SIG-M5 (cell line): ENCODE results near the gene NUDT9.
"Not testable (repeated sequence)": the region's sequence is repeated elsewhere in the genome, so short reads cannot be mapped to it uniquely, and the experiment has no call there.

Experiments used
- DNase-seq: peaks from one replicate; lab custom pipeline; 2025; lab: John Stamatoyannopoulos, UW

The NUDT9 gene

GRCh38 chr4:87409420-87409939 lies 12.9 kb upstream of the NUDT9 start:
- DNase-seq = no peak

- no peak for DNase-seq
These were observed 12.2 kb upstream of the NUDT9 start for GRCh38 chr4:87410157-87410556.

- no peak for DNase-seq
These were observed 11.7 kb upstream of the NUDT9 start for GRCh38 chr4:87410679-87411078.

GRCh38 chr4:87414816-87415215 lies 7.6 kb upstream of the NUDT9 start:
- no peak for DNase-seq

GRCh38 chr4:87416965-87417364 lies 5.4 kb upstream of the NUDT9 start:
- DNase-seq = no peak

- DNase-seq = not testable (repeated sequence)
These were observed 4.0 kb upstream of the NUDT9 start for GRCh38 chr4:87418410-87418809.

GRCh38 chr4:87419578-87420249 lies 2.7 kb upstream of the NUDT9 start:
- DNase-seq = no peak

GRCh38 chr4:87420276-87420830 lies 2.0 kb upstream of the NUDT9 start:
- no peak for DNase-seq

GRCh38 chr4:87423317-87424098 lies 1.1 kb downstream of the NUDT9 start:
- DNase-seq = no peak

- DNase-seq = not testable (repeated sequence)
These were observed 1.7 kb downstream of the NUDT9 start for GRCh38 chr4:87424099-87424543.

GRCh38 chr4:87425711-87426110 lies 3.3 kb downstream of the NUDT9 start:
- DNase-seq = no peak

GRCh38 chr4:87426865-87427517 lies 4.6 kb downstream of the NUDT9 start:
- DNase-seq = no peak

- DNase-seq = no peak
These were observed 5.1 kb downstream of the NUDT9 start for GRCh38 chr4:87427518-87427868.

GRCh38 chr4:87428979-87429378 lies 6.6 kb downstream of the NUDT9 start:
- no peak for DNase-seq

GRCh38 chr4:87430038-87430437 lies 7.7 kb downstream of the NUDT9 start:
- no peak for DNase-seq

GRCh38 chr4:87433342-87433741 lies 11.0 kb downstream of the NUDT9 start:
- DNase-seq = no peak

- DNase-seq = no peak
These were observed 20.5 kb downstream of the NUDT9 start for GRCh38 chr4:87442889-87443288.

GRCh38 chr4:87444741-87445140 lies 22.4 kb downstream of the NUDT9 start:
- no peak for DNase-seq

GRCh38 chr4:87445964-87446363 lies 23.6 kb downstream of the NUDT9 start:
- DNase-seq = no peak

GRCh38 chr4:87446375-87446774 lies 24.0 kb downstream of the NUDT9 start:
- DNase-seq = not testable (repeated sequence)

- DNase-seq = no peak
These were observed 29.2 kb downstream of the NUDT9 start for GRCh38 chr4:87451537-87451936.

GRCh38 chr4:87458913-87459312 lies 36.5 kb downstream of the NUDT9 start:
- DNase-seq = no peak
